Measurements from ENCODE around the gene MAP4K3. TPM values are rescaled to one million over a fixed set of nuclear protein-coding genes. Genes with fewer than 3 reads are reported as not detected.
A peak's percentile ranks its signal among the peaks of the same experiment; 100 is the strongest.

The MAP4K3 gene
- total and polyA plus RNA-seq, 2 of the 8 experiments (the other 6 are each of a cell fraction or from before 2014, with no cell fraction given): 11.4 to 63.0 TPM

- POLR2A ChIA-PET (ENCODE audit: partially characterized antibody): interaction anchor here (0.6 to 1.1 kb wide), 2 partner anchors 18 to 23 kb away, joined by 3 to 7 read pairs; no protein-coding TSS in a partner anchor
- TF ChIP-seq ATF2 (IDR thresholded peaks at IDR 0.05; ENCODE audit: low read length) (no peak), SIX5 (IDR thresholded peaks at IDR 0.05; ENCODE audit: low read depth, low read length) (no peak), JUND (IDR thresholded peaks at IDR 0.05; ENCODE audit: low read length) (no peak), MAX (IDR thresholded peaks at IDR 0.05) (no peak)
Observed at GRCh38 chr2:39408351-39409136, 28.5 kb downstream of the MAP4K3 start.

More at GRCh38 chr2:39408351-39409136, 28.5 kb downstream of the MAP4K3 start:
- Histone ChIP-seq H2AK5ac (ENCODE audit: low read depth, low read length) (no peak overlapping the region), H3K27ac (ENCODE audit: low read depth, low read length) (no peak overlapping the region), H2BK20ac (ENCODE audit: low read length) (no peak overlapping the region), H2BK120ac (replicated peaks; ENCODE audit: low read depth, low read length) (no peak overlapping the region), H3K23me2 (ENCODE audit: low read depth, low read length) (no peaks in the 10 kb centered on the region), H2BK15ac (ENCODE audit: low read length) (no peak overlapping the region), H3K4me2 (ENCODE audit: insufficient read depth in 1 of 2, low read depth in 2 of 2, low read length in 2 of 2) (no peak overlapping the region), H3K79me2 (ENCODE audit: control insufficient read depth in 1 of 2, insufficient read depth in 2 of 2, low read length in 2 of 2) (peaks cover 7 to 99% of the 10 kb centered on the region in 2 experiments), H3K56ac (replicated peaks; ENCODE audit: insufficient read length, low read depth, low read length) (no peak overlapping the region), H3K36me3 (ENCODE audit: control insufficient read depth in 2 of 4, insufficient read depth in 4 of 4, low read length in 3 of 4) (no peaks in the 10 kb centered on the region), H3K79me1 (ENCODE audit: low read depth, low read length) (peaks cover 5% of the 10 kb centered on the region; the same call in 1 of the 2 replicates), H3K4me1 (replicated peaks in 1 of 4; ENCODE audit: control insufficient read depth in 3 of 4, insufficient read depth in 4 of 4, low read length in 3 of 4) (peaks cover 0 to 19% (median 5%) of the 10 kb centered on the region in 4 experiments; a peak in 5 of 7 replicates), H3K4ac (replicated peaks; ENCODE audit: insufficient read length, low read depth, low read length) (no peak overlapping the region), H3K27me3 (replicated peaks in 1 of 4; ENCODE audit: control insufficient read depth in 3 of 4, extremely low read depth in 1 of 4, insufficient read depth in 3 of 4, low read length in 3 of 4) (no peaks in the 10 kb centered on the region), H3K9me3 (ENCODE audit: insufficient read depth in 2 of 2, low read depth in 1 of 2, low read length in 1 of 2) (no peaks in the 10 kb centered on the region), H2AFZ (ENCODE audit: low read length) (no peak overlapping the region), H2BK12ac (ENCODE audit: low read depth, low read length) (no peak overlapping the region), H3K18ac (ENCODE audit: extremely low read depth, low read length) (no peak overlapping the region), H3K14ac (ENCODE audit: insufficient read length) (no peak overlapping the region), H2BK5ac (ENCODE audit: low read depth, low read length) (no peak overlapping the region), H4K91ac (replicated peaks; ENCODE audit: insufficient read length, low read length) (peak overlapping the region; percentile 22), H3K4me3 (ENCODE audit: extremely low read depth in 1 of 4, insufficient read depth in 2 of 4, low read depth in 3 of 4, low read length in 4 of 4) (no peak overlapping the region), H3K9ac (replicated peaks in 1 of 4; ENCODE audit: extremely low read depth in 1 of 4, low read depth in 3 of 4, low read length in 3 of 4) (no peak overlapping the region), H4K8ac (ENCODE audit: extremely low read depth, insufficient read depth, low read length) (no peak overlapping the region), H4K5ac (ENCODE audit: insufficient read length, low read depth, low read length) (no peak overlapping the region), H4K20me1 (replicated peaks in 1 of 2; ENCODE audit: control insufficient read depth in 1 of 2, insufficient read depth in 2 of 2, low read length in 2 of 2) (peaks cover 0 to 7% of the 10 kb centered on the region in 2 experiments), H3K23ac (ENCODE audit: insufficient read length) (no peak overlapping the region)
- WGBS, 2 experiments (ENCODE audit: extremely low coverage in 1 of 2, insufficient coverage in 1 of 2, insufficient read length in 1 of 2, insufficient replicate concordance in 2 of 2, low coverage in 1 of 2, low lambda C conversion rate in 2 of 2, missing lambda C conversion rate in 1 of 2): 85% methylated on average over 3 of the region's 3 CpGs; no CpG with 5 or more reads in 1 of the 2 experiments
- DNase-seq (ENCODE audit: low read depth in 1 of 2, low spot score in 2 of 2) (no peak), FAIRE-seq (no peak)
- CTCF ChIA-PET (ENCODE audit: partially characterized antibody): interaction anchor here (1.1 kb wide), 1 partner anchor 29 kb away, joined by 4 read pairs; no protein-coding TSS in a partner anchor
